Astrocyte (in vitro differentiated cells and primary cell): ENCODE results near the gene CD300LD. TPM values are rescaled to one million over a fixed set of nuclear protein-coding genes. Genes with fewer than 3 reads are reported as not detected.
"Not testable (repeated sequence)": the region's sequence is repeated elsewhere in the genome, so short reads cannot be mapped to it uniquely, and the experiment has no call there.

ENCODE experiments used
- DNase-seq: peaks from one replicate; pipeline ENCODE4 v3.0.0-alpha.2; 2010; ENCODE audit warnings: low read depth
- FAIRE-seq: peaks from 2 replicates; lab custom pipeline; 2011; peaks lifted over from hg19 to GRCh38; lab: Jason Lieb, UNC
- H2AFZ ChIP-seq: 2 replicates; pipeline ENCODE4 v1.6.0; 2012; ENCODE audit warnings: low read depth, low read length, inconsistent platforms
- H3K27ac ChIP-seq: 2 replicates; pipeline ENCODE4 v1.5.1; 2011; ENCODE audit warnings: low read depth, low read length, inconsistent platforms
- H3K27me3 ChIP-seq: 2 replicates; pipeline ENCODE4 v1.6.0; 2011; ENCODE audit warnings: low read length, inconsistent platforms; ENCODE audit not compliant: insufficient read depth
- H3K36me3 ChIP-seq: 2 replicates; pipeline ENCODE4 v1.5.1; 2011; ENCODE audit warnings: low read length, inconsistent platforms; ENCODE audit not compliant: insufficient read depth
- H3K4me1 ChIP-seq: 2 replicates; pipeline ENCODE4 v1.5.1; 2011; ENCODE audit warnings: low read length, inconsistent platforms; ENCODE audit not compliant: insufficient read depth
- H3K4me2 ChIP-seq: 2 replicates; pipeline ENCODE4 v1.6.0; 2012; ENCODE audit warnings: low read length, inconsistent platforms
- H3K4me3 ChIP-seq: 2 replicates; pipeline ENCODE4 v1.5.1; 2011; ENCODE audit warnings: low read depth, mild to moderate bottlenecking, low read length, inconsistent platforms; ENCODE audit not compliant: insufficient read depth
- H3K79me2 ChIP-seq: 2 replicates; pipeline ENCODE4 v1.6.0; 2012; ENCODE audit warnings: mild to moderate bottlenecking, low read length, inconsistent platforms; ENCODE audit not compliant: insufficient read depth
- H3K9ac ChIP-seq: 2 replicates; pipeline ENCODE4 v1.6.0; 2012; ENCODE audit warnings: mild to moderate bottlenecking, low read length, inconsistent platforms
- H3K9me3 ChIP-seq: 2 replicates; pipeline ENCODE4 v1.5.1; 2012; ENCODE audit warnings: low read depth, mild to moderate bottlenecking, low read length, inconsistent platforms; ENCODE audit not compliant: insufficient read depth
- H4K20me1 ChIP-seq: 2 replicates; pipeline ENCODE4 v1.6.0; 2012; ENCODE audit warnings: low read length, inconsistent platforms; ENCODE audit not compliant: insufficient read depth
- H3K27ac Mint-ChIP-seq: one replicate; pipeline ENCODE4 v1.8.0; 2021; ENCODE audit warnings: mild to moderate bottlenecking, mixed read lengths; ENCODE audit not compliant: unreplicated experiment
- H3K27me3 Mint-ChIP-seq: one replicate; pipeline ENCODE4 v1.8.0; 2021; ENCODE audit warnings: low read depth, mixed read lengths; ENCODE audit not compliant: unreplicated experiment
- H3K36me3 Mint-ChIP-seq: one replicate; pipeline ENCODE4 v1.8.0; 2021; ENCODE audit warnings: low read depth, mixed read lengths; ENCODE audit not compliant: unreplicated experiment
- H3K4me1 Mint-ChIP-seq: one replicate; pipeline ENCODE4 v1.8.0; 2021; ENCODE audit warnings: low read depth, mixed read lengths; ENCODE audit not compliant: unreplicated experiment
- H3K4me3 Mint-ChIP-seq: one replicate; pipeline ENCODE4 v1.8.0; 2021; ENCODE audit warnings: mild to moderate bottlenecking, moderate library complexity, mixed read lengths; ENCODE audit not compliant: unreplicated experiment
- H3K9me3 Mint-ChIP-seq: one replicate; pipeline ENCODE4 v1.8.0; 2021; ENCODE audit warnings: mild to moderate bottlenecking, mixed read lengths; ENCODE audit not compliant: unreplicated experiment
- EZH2 ChIP-seq: IDR thresholded peaks from 2 replicates; pipeline ENCODE4 v1.6.1; 2012; ENCODE audit warnings: mild to moderate bottlenecking, low read length, inconsistent platforms; ENCODE audit not compliant: insufficient read depth
- total RNA-seq: library from RNA; stranded (reverse); gene quantifications from 2 replicates; pipeline ENCODE4 v1.2.1, GENCODE V29; 2021
- TF ChIP-seq, protein P1 (sequence below): IDR thresholded peaks from 2 replicates; pipeline ENCODE4 v1.5.1; 2011; ENCODE audit warnings: low read depth, mild to moderate bottlenecking, inconsistent platforms, low read length, moderate library complexity; ENCODE audit not compliant: insufficient read depth

Gene CD300LD
- total RNA-seq, 1 donor from 2014 or later = not detected

DNA sequence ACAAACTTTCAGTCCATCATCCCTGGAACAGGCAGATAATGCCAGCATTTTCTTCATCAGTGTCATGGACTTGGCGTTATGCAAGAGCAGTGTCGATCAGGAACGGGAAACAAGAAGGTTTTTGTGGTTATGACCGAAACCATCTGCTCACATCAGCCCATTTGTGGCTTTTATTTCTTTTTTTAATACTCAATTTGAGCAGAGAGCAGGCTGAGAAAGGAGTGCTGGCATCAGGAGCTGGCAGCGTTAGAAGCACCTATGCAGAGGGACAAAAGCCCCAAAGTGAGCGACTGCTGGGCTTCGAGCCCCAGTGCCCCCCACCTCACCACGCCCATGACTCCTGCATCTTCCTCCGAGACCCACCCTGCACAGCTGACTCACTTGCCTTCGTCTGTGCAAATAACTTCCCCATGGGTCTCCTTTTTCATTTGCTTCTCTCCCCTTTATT is 47.6 kb upstream of the CD300LD start:
- Mint-ChIP-seq H3K4me1 (peaks cover 8% of the 10 kb centered on the region), H3K9me3 (no peaks in the 10 kb centered on the region), H3K36me3 (no peaks in the 10 kb centered on the region), H3K27ac (no peak overlapping the region), H3K27me3 (peaks cover 53% of the 10 kb centered on the region), H3K4me3 (no peak overlapping the region)
- Histone ChIP-seq H3K79me2 (no peaks in the 10 kb centered on the region), H3K36me3 (no peaks in the 10 kb centered on the region), H2AFZ (no peak overlapping the region), H3K4me3 (no peak overlapping the region), H3K4me1 (no peaks in the 10 kb centered on the region), H3K9me3 (no peaks in the 10 kb centered on the region), H3K4me2 (no peak overlapping the region), H3K27ac (no peak overlapping the region), H4K20me1 (no peaks in the 10 kb centered on the region), H3K9ac (no peak overlapping the region), H3K27me3 (peaks cover 3% of the 10 kb centered on the region)
- DNase-seq = no peak
- TF ChIP-seq EZH2 = no peak
- TF ChIP-seq, protein P1, sequence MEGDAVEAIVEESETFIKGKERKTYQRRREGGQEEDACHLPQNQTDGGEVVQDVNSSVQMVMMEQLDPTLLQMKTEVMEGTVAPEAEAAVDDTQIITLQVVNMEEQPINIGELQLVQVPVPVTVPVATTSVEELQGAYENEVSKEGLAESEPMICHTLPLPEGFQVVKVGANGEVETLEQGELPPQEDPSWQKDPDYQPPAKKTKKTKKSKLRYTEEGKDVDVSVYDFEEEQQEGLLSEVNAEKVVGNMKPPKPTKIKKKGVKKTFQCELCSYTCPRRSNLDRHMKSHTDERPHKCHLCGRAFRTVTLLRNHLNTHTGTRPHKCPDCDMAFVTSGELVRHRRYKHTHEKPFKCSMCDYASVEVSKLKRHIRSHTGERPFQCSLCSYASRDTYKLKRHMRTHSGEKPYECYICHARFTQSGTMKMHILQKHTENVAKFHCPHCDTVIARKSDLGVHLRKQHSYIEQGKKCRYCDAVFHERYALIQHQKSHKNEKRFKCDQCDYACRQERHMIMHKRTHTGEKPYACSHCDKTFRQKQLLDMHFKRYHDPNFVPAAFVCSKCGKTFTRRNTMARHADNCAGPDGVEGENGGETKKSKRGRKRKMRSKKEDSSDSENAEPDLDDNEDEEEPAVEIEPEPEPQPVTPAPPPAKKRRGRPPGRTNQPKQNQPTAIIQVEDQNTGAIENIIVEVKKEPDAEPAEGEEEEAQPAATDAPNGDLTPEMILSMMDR = no peak
- FAIRE-seq = no peak

DNA sequence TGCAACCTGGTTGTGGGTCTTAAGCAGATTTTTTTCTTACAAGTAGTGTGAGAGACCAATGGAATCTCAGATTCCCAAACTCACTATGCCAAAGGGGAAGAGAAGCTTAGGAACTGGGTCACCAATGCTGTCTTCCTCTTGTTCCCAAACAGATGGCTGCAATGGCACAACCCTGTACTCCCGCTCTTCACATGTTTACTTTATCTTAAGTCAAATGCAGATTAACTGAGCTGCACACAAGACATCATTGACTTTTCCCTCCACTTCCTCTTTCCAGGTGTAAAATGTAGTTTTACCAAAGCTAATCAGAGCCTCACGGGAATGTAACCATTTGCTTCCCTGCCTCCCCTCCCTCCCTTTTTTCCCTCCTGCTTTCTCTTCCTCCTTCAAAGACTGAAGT is 45.8 kb upstream of the CD300LD start:
- no peak overlapping the region for H3K4me2 ChIP-seq
- no peak overlapping the region for H3K4me3 ChIP-seq
- Mint-ChIP-seq H3K27me3 (peaks cover 37% of the 10 kb centered on the region), H3K9me3 (no peaks in the 10 kb centered on the region), H3K27ac (no peak overlapping the region), H3K4me1 (peaks cover 6% of the 10 kb centered on the region), H3K36me3 (no peaks in the 10 kb centered on the region), H3K4me3 (no peak overlapping the region)
- H3K79me2 ChIP-seq = no peaks in the 10 kb centered on the region
- H3K9me3 ChIP-seq = no peaks in the 10 kb centered on the region
- no peak overlapping the region for H2AFZ ChIP-seq
- TF ChIP-seq, protein P1 = no peak
- TF ChIP-seq EZH2 = no peak
- no peaks in the 10 kb centered on the region for H3K36me3 ChIP-seq
- FAIRE-seq = no peak
- H3K27ac ChIP-seq = no peak overlapping the region
- H3K27me3 ChIP-seq = no peaks in the 10 kb centered on the region
- no peaks in the 10 kb centered on the region for H3K4me1 ChIP-seq
- DNase-seq = no peak
- H3K9ac ChIP-seq = no peak overlapping the region
- H4K20me1 ChIP-seq = no peaks in the 10 kb centered on the region

- Mint-ChIP-seq H3K4me1 (peaks cover 8% of the 10 kb centered on the region), H3K36me3 (no peaks in the 10 kb centered on the region)
Observed at GRCh38 chr17:74637265-74637664, 45.2 kb upstream of the CD300LD start.

DNA sequence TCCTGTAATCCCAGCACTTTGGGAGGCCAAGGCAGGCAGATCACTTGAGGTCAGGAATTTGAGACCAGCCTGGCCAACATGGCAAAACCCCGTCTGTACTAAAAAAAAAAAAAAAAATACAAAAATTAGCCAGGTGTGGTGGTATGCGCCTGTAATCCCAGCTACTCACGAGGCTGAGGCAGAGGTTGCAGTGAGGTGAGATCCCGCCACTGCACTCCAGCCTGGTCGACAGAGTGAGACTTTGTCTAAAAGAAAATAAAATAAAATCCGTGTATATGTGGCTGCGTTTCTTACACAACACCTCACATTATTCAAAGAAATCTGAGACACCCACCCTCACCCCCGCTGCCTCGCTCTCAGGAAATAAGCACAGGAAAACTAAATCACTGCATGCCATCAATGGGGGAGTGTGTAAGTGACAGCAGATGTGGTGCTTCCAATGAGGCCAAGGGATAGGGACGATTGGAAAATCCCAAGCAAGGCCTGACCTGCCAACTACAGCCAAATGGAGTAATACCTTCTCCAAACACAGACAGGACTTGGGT is 44.5 kb upstream of the CD300LD start:
- H4K20me1 ChIP-seq, H3K36me3 ChIP-seq, DNase-seq, H3K27ac ChIP-seq, H3K27me3 ChIP-seq, H3K9me3 Mint-ChIP-seq, FAIRE-seq, H3K9me3 ChIP-seq, H3K4me3 ChIP-seq, H3K36me3 Mint-ChIP-seq, H3K9ac ChIP-seq, H3K4me1 ChIP-seq, H3K27ac Mint-ChIP-seq, H3K79me2 ChIP-seq, H3K4me2 ChIP-seq, H2AFZ ChIP-seq, H3K4me3 Mint-ChIP-seq: not testable (repeated sequence)
- H3K27me3 Mint-ChIP-seq = peaks cover 27% of the 10 kb centered on the region
- peaks cover 14% of the 10 kb centered on the region for H3K4me1 Mint-ChIP-seq

More at GRCh38 chr17:74637265-74637664, 45.2 kb upstream of the CD300LD start:
- Histone ChIP-seq H3K4me2 (no peak overlapping the region), H3K4me3 (no peak overlapping the region), H3K27ac (no peak overlapping the region), H3K9ac (no peak overlapping the region), H3K4me1 (no peaks in the 10 kb centered on the region), H2AFZ (no peak overlapping the region), H3K9me3 (no peaks in the 10 kb centered on the region), H3K27me3 (no peaks in the 10 kb centered on the region), H3K36me3 (no peaks in the 10 kb centered on the region), H4K20me1 (no peaks in the 10 kb centered on the region), H3K79me2 (no peaks in the 10 kb centered on the region)
- Mint-ChIP-seq H3K9me3 (no peaks in the 10 kb centered on the region), H3K27ac (no peak overlapping the region), H3K4me3 (no peak overlapping the region), H3K27me3 (peaks cover 32% of the 10 kb centered on the region)
- no peak for FAIRE-seq
- no peak for DNase-seq
- no peak for TF ChIP-seq EZH2
- TF ChIP-seq, protein P1 = no peak
